Superior temporal gyrus (tissue), 1 donor: Measurements from ENCODE around the gene MYLK4.

Experiments
- DNase-seq: peaks from one replicate; pipeline ENCODE4 v3.0.0-alpha.2; 2016; ENCODE audit errors: extremely low spot score

Gene MYLK4

GRCh38 chr6:2734488-2735166 lies 16.1 kb downstream of the MYLK4 start:
- no peak for DNase-seq

GRCh38 chr6:2733736-2734480 lies 16.8 kb downstream of the MYLK4 start:
- no peak for DNase-seq

- no peak for DNase-seq
Observed at GRCh38 chr6:2733324-2733723, 17.4 kb downstream of the MYLK4 start.

GRCh38 chr6:2732503-2733089 lies 18.1 kb downstream of the MYLK4 start:
- DNase-seq: no peak

GRCh38 chr6:2731281-2731909 lies 19.3 kb downstream of the MYLK4 start:
- DNase-seq: no peak

GRCh38 chr6:2730353-2731107 lies 20.2 kb downstream of the MYLK4 start:
- DNase-seq: peak; percentile 53

GRCh38 chr6:2729921-2730320 lies 20.8 kb downstream of the MYLK4 start:
- no peak for DNase-seq

- no peak for DNase-seq
Observed at GRCh38 chr6:2725999-2726567, 24.6 kb downstream of the MYLK4 start.

- DNase-seq: no peak
Observed at GRCh38 chr6:2725364-2725988, 25.2 kb downstream of the MYLK4 start.

- DNase-seq: no peak
Observed at GRCh38 chr6:2721219-2721618, 29.5 kb downstream of the MYLK4 start.

GRCh38 chr6:2719093-2719455 lies 31.6 kb downstream of the MYLK4 start:
- no peak for DNase-seq

- no peak for DNase-seq
Observed at GRCh38 chr6:2718334-2719092, 32.2 kb downstream of the MYLK4 start.

GRCh38 chr6:2716936-2717700 lies 33.6 kb downstream of the MYLK4 start:
- DNase-seq: no peak

GRCh38 chr6:2715737-2716136 lies 35.0 kb downstream of the MYLK4 start:
- no peak for DNase-seq

- DNase-seq: no peak
Observed at GRCh38 chr6:2714111-2714895, 36.4 kb downstream of the MYLK4 start.

- DNase-seq: no peak
Observed at GRCh38 chr6:2713473-2714110, 37.1 kb downstream of the MYLK4 start.

GRCh38 chr6:2712102-2712501 lies 38.6 kb downstream of the MYLK4 start:
- no peak for DNase-seq

- DNase-seq: no peak
Observed at GRCh38 chr6:2710412-2710811, 40.3 kb downstream of the MYLK4 start.
